GM13977 (cell line): ENCODE results near the gene MRPS34.

Source experiments
- DNase-seq: peaks from one replicate; pipeline ENCODE4 v3.0.0; 2012; ENCODE audit warnings: low spot score
- CTCF ChIP-seq: IDR thresholded peaks from 2 replicates; pipeline ENCODE4 v1.5.1; 2012; ENCODE audit warnings: mild to moderate bottlenecking, control low read depth; ENCODE audit not compliant: insufficient read depth; ENCODE audit errors: extremely low read depth, missing control alignments
- in situ Hi-C: fragments of 300-500 bp; cut with MboI; formaldehyde crosslinking; loops from one replicate; pipeline ENCODE4 v1.12.0; 2022; ENCODE audit warnings: low sequenced_read_pairs, low pct_unique_long_range_greater_than_20kb, mixed read lengths, inconsistent platforms; ENCODE audit not compliant: unreplicated experiment

MRPS34 gene

GRCh38 chr16:1794908-1795666, 22.2 kb upstream of the MRPS34 start:
- TF ChIP-seq CTCF: no peak
- in situ Hi-C loops: no loop called here
- DNase-seq: no peak

- TF ChIP-seq CTCF: no peak
- in situ Hi-C loops: no loop called here
- DNase-seq: no peak
Observed at GRCh38 chr16:1794221-1794871, 21.4 kb upstream of the MRPS34 start.

GRCh38 chr16:1793578-1794220, 20.8 kb upstream of the MRPS34 start, which contains the start of gene IGFALS:
Gene IGFALS (minus strand): TSS chr16:1793705. CDS start chr16:1793652, 53 bp downstream.
- no peak for TF ChIP-seq CTCF
- in situ Hi-C loops: no loop called here
- no peak for DNase-seq

GRCh38 chr16:1792836-1793577, 20.1 kb upstream of the MRPS34 start:
- in situ Hi-C loops: no loop called here
- TF ChIP-seq CTCF: no peak
- no peak for DNase-seq

- no peak for DNase-seq
- TF ChIP-seq CTCF: no peak
- in situ Hi-C loops: no loop called here
Observed at GRCh38 chr16:1791943-1792812, 19.2 kb upstream of the MRPS34 start.
